GM19395 (cell line): ENCODE measurements around the gene GNA15.

Experiments
- ATAC-seq: cut with Tn5 transposase; IDR thresholded peaks from one replicate; pipeline ENCODE4 v1.9.1; 2021; ENCODE audit warnings: mild to moderate bottlenecking, moderate library complexity; ENCODE audit not compliant: unreplicated experiment

GNA15 gene

DNA sequence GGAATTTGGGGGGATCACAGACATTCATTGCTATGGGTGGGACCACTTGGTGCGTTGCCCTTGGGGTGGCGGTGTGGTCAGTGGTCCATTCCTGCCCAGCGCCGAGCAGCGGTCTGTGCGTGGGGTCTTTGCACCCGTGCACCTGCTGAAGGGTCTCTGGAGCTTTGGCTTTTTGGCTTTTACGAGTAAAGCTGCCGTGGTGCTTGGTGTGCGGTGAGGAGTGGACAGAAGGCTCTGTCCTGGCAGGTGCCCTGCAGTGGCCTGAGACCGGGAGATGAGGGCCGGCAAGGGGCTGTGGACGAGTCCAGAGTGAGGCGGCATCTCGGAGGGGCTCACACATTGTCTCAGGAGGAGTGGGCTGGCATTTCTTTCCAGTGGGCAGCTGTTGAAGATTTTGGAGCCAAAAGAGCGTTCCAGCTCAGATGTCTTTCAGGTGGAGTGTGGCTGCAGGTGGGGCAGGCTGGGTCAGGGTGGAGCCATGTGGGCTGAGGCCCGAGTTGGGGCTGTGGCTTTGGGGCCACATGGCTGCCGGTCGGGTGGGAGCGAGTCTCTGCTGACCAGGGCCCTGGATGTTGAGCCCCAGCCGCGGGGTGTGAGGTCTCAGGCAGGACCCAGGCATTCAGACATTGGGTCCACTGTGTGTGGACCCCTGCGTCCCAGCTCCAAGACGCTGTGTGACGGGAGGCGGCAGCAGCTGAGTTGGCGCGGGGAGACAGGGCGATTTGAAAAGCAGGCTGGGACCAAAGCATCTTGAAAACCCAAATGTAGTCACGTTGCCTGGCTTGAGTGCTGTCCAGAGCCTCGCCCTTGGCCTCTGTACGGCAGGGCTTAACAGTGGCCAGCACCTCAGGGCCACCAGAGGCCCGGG lies 30.0 kb upstream of the GNA15 start:
- ATAC-seq = no peak

DNA sequence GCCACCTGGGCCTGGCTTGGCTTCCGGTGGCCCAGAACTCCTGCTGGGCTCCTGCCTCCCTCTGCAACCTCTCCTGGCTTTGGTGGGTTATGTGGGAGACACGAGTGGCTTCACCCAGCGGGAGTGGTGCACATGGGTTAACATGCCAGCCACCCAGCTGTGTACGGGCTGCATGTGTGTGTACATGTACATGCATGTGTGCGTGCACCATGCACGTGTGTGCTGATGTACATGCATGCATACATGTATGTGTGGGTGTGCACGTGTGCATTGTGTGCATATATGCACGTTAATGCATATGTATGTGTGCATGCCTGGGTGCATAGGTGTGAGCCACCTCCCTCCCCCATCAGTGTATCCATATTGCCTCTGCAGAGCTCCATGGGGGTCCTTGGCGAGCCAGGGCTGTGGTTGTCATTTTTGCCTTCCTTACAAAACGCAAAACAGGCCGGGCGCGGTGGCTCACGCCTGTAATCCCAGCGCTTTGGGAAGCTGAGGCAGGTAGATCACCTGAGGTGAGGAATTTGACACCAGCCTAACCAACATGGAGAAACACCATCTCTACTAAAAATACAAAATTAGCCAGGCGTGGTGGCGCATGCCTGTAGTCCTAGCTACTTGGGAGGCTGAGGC lies 29.2 kb upstream of the GNA15 start:
- ATAC-seq = no peak

DNA sequence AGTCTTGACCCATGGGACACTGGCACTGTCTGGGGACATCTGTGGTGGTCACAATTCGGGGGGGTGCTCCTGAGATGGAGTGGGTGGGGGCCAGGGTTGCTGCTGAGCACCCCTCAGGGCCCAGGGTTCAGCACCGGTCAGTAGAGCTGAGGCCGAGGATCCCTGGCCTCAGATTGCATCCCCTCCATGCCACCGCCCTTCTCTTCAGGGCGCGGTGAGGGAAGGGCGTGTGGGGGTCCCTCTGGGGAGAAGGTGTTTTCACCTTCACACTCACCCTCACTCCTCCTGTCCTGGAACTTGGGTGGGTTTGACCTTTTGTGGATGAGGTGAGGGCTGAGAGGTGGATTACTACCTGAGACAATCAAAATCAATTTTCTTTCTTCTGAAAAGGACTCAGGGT lies 28.2 kb upstream of the GNA15 start:
- no peak for ATAC-seq

- ATAC-seq = no peak
These were observed 27.1 kb upstream of the GNA15 start for GRCh38 chr19:3108775-3109174.

- no peak for ATAC-seq
These were observed 26.3 kb upstream of the GNA15 start for GRCh38 chr19:3109491-3109890.

DNA sequence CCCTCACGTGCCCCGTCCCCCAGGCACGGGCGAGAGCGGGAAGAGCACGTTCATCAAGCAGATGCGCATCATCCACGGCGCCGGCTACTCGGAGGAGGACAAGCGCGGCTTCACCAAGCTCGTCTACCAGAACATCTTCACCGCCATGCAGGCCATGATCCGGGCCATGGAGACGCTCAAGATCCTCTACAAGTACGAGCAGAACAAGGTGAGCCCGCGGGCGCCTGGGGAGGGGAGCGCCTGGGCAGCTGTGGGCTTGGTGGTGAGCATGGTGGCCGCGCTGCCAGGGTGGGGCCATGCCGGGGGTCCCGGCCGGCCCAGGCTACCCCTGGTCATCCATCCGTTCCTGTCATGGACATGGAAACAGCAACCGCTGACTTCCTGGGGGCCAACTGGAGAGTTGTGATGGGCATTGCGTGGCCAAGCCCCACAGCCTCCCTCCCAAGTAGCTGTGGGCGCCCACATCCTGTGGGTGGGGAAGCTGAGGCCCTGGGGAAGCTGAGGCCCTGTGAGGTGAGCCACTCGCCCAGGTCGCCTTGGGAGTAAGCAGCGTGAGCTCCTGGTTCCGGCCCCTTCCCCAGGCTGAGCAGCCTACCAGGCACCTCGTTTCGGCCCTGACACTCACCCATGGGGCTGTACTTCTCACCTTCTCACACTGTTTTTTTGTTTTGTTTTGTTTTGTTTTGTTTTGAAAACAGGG lies 25.6 kb upstream of the GNA15 start:
- ATAC-seq = no peak

DNA sequence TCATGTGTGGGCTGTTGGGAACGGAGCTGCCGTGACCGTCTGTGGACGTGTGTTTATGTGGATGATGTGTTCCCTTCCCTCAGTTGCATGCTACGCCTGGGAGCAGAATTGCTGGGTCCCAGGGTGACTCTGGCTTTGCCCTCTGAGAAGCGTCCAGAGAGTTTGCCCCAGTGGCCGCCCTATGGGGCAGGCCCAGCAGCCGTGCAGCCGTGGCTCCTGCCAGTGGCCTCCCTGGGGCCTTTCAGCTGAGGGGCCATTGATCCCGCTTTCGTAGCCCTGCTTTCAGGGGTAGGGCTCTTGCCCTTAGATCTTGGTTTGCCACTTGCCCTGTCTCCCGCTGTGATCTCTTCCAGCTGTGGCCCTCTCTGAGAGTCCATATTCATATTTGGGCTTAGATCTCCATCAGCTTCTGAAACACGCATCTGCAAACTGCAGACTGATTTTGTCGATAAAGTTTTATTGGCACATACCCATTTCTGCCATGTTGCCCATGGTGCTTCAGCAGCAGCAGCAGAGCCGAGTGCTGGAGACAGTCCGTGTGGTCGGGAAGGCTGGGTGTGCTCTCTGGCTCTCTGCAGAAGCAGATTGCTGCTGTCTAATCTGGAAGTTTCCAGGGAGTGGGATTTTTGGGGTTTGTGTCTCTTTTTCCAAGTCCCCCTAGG lies 24.1 kb upstream of the GNA15 start:
- ATAC-seq = no peak

DNA sequence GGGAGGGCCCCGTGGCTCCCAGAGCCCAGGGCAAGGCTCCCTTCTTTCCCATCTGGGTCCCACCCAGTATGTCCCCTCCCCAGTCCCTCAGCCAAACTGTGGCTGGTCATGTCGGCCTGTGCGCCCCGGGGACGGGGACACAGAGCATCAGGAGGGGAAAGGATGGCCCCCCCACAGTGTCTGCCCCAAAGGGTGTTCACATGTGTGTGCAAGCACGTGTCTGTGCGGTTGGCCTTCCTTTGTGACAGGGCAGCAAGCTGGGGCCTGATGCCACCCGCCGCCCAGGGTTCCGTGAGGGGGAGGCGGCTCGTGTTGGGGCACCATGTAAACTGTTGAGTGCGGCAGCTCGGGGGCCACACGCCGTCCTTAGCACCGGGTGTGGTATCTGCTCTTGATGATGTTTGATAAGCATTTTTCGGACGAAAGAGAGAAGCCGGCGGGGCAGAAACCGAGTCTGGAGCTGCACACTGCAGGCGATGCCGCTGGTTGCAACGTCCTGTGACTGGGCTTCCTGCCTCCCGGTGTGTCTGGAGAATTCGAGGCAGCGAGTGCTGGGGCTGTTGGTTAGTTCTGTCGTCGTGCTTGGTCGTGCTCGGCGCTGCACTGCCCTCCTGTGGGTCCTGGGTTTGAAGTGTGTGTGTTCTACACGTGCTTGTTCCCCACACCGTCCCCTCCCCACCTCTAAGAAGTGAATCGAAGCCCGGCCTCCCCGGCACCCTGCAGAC lies 23.3 kb upstream of the GNA15 start:
- ATAC-seq = no peak

GRCh38 chr19:3113100-3114017 lies 22.5 kb upstream of the GNA15 start:
- no peak for ATAC-seq

GRCh38 chr19:3114018-3114726 lies 21.7 kb upstream of the GNA15 start:
- ATAC-seq = no peak

GRCh38 chr19:3114811-3115210 lies 21.0 kb upstream of the GNA15 start:
- no peak for ATAC-seq

DNA sequence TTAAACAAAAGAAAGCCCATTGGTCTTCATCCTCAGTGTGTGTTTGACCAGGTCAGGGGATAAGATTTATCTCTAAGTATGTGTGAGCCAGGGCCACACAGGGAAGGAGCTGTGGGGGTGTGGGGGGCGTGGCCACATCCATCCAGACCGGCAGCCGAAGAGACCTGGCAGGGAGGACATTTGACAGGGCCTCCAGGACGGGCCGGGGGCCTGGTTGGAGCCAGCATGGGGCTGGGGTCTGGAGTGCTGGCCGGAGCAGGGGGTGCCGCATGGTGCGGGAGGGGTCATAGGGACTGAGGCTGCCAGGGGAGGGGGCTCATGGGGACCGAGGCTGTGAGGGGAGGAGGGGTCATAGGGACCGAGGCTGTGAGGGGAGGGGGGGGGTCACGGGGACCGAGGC lies 20.4 kb upstream of the GNA15 start:
- no peak for ATAC-seq

- no peak for ATAC-seq
These were observed 19.8 kb upstream of the GNA15 start for GRCh38 chr19:3115916-3116602.

DNA sequence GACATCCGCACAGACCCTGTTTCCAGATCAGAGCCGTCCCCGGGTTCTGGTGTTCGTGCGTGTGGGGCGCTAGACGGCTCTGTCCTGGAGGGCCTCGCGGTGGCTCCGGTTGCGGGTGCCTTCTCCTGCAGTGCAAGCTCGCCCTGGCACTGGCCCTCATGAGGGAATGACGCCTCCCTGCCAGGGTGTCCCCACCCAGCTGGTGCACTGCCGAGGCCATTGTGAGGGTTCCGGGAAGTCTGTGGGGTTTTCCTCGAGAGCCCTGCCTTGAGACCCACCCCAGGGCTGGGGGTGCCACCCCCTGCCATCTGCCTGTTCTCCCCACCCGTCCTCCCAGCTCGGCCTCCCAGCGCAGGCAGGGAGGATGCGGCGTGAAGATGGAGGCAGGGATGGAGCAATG lies 19.2 kb upstream of the GNA15 start:
- ATAC-seq = no peak

GRCh38 chr19:3117716-3118115 lies 18.1 kb upstream of the GNA15 start:
- ATAC-seq = no peak

- ATAC-seq = no peak
These were observed 17.4 kb upstream of the GNA15 start for GRCh38 chr19:3118232-3119070.

- no peak for ATAC-seq
These were observed 16.7 kb upstream of the GNA15 start for GRCh38 chr19:3119071-3119595.
